HL-60 (cell line): ENCODE data around the gene GALNT9.

Source experiments
- CTCF ChIP-seq: IDR thresholded peaks from one replicate; pipeline ENCODE4 v1.5.1; 2011; ENCODE audit warnings: low read length, control low read depth, inconsistent platforms; ENCODE audit not compliant: insufficient read depth
- GABPA ChIP-seq: IDR thresholded peaks from 2 replicates; pipeline ENCODE4 v1.6.1; 2012; ENCODE audit warnings: low read depth

DNA sequence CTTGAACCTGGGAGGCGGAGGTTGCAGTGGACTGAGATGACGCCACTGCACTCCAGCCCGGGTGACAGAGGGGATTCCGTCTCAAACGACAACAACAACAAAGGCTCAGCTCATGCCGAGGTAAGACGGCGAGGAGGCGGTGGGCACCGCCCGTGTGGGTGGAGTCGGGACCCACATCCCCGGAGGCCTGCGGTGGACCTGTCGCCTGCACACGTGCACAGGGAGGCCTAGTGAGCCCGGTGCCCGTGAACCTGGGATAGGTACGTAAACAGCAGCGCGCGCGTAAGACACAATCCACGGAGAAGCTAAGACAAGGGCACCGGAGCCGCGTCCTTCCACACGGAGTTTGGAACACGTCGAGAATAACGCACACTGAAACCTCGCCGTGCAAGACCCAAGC is 78.7 kb downstream of the GALNT9 start:
- TF ChIP-seq CTCF: no peak
- no peak for TF ChIP-seq GABPA
